CD14-positive monocyte (primary cell): ENCODE data around the gene CBX2. TPM values are rescaled to one million over a fixed set of nuclear protein-coding genes. Genes with fewer than 3 reads are reported as not detected.

Experiments used
- DNase-seq, 3 donors: peaks; one replicate each; pipeline ENCODE4 v3.0.0-alpha.2; 2011 to 2022
- H2AFZ ChIP-seq: 2 replicates; pipeline ENCODE4 v1.6.0; 2012; ENCODE audit warnings: mild to moderate bottlenecking, low read depth, low read length, inconsistent platforms; ENCODE audit not compliant: insufficient read depth, poor library complexity, severe bottlenecking
- H3K27ac ChIP-seq, 2 donors: 1 replicate in 1 of 2; 2 replicates in 1 of 2; pipeline ENCODE4 v1.5.1; 2012 to 2013; ENCODE audit warnings: low read length in 2 of 2, control low read depth in 1 of 2, inconsistent platforms in 1 of 2, low read depth in 1 of 2, mild to moderate bottlenecking in 1 of 2
- H3K27me3 ChIP-seq, 2 donors: one replicate each; pipeline versions ENCODE4 v1.6.0 to v1.6.1; 2011 to 2013; ENCODE audit warnings: low read length in 2 of 2; ENCODE audit not compliant: control insufficient read depth in 2 of 2, insufficient read depth in 2 of 2
- H3K36me3 ChIP-seq, 2 donors: replicated peaks in 1 of 2; 1 replicate in 1 of 2; 2 replicates in 1 of 2; pipeline versions ENCODE4 v1.5.1 to v1.6.1; 2012 to 2013; ENCODE audit warnings: low read length in 2 of 2, control low read depth in 1 of 2, inconsistent platforms in 1 of 2, mild to moderate bottlenecking in 1 of 2; ENCODE audit not compliant: insufficient read depth in 2 of 2, control insufficient read depth in 1 of 2
- H3K4me1 ChIP-seq, 2 donors: 1 replicate in 1 of 2; 2 replicates in 1 of 2; pipeline versions ENCODE4 v1.5.1 to v1.6.1; 2012 to 2013; ENCODE audit warnings: low read length in 2 of 2, control low read depth in 1 of 2, inconsistent platforms in 1 of 2, mild to moderate bottlenecking in 1 of 2, moderate library complexity in 1 of 2; ENCODE audit not compliant: insufficient read depth in 2 of 2, control insufficient read depth in 1 of 2
- H3K4me2 ChIP-seq: replicated peaks from 2 replicates; pipeline ENCODE3; 2012; ENCODE audit warnings: low read length, moderate library complexity, mild to moderate bottlenecking; ENCODE audit not compliant: poor library complexity, severe bottlenecking; ENCODE audit errors: extremely low read depth
- H3K4me3 ChIP-seq, 3 experiments: fragments of 200-600 bp in 1 of 3; sonication (generic) in 1 of 3; replicated peaks in 1 of 3; 1 replicate in 2 of 3; 2 replicates in 1 of 3; pipeline ENCODE4 v1.5.1; 2011 to 2013; ENCODE audit warnings: low read length in 3 of 3, mild to moderate bottlenecking in 3 of 3, control low read depth in 2 of 3, low read depth in 2 of 3, inconsistent platforms in 1 of 3, moderate library complexity in 1 of 3
- H3K79me2 ChIP-seq: 2 replicates; pipeline ENCODE4 v1.6.0; 2012; ENCODE audit warnings: mild to moderate bottlenecking, control low read depth, inconsistent platforms, low read length, moderate library complexity; ENCODE audit not compliant: insufficient read depth
- H3K9ac ChIP-seq: 2 replicates; pipeline ENCODE4 v1.6.0; 2017; ENCODE audit warnings: low read length, mild to moderate bottlenecking; ENCODE audit not compliant: insufficient read depth, poor library complexity, severe bottlenecking
- H3K9me3 ChIP-seq, 2 donors: replicated peaks in 1 of 2; 1 replicate in 1 of 2; 2 replicates in 1 of 2; pipeline versions ENCODE4 v1.5.1 to v1.6.1; 2012 to 2013; ENCODE audit warnings: low read length in 2 of 2, control low read depth in 1 of 2; ENCODE audit not compliant: control insufficient read depth in 1 of 2, insufficient read depth in 1 of 2
- H4K20me1 ChIP-seq: 2 replicates; pipeline ENCODE4 v1.6.0; 2012; ENCODE audit warnings: mild to moderate bottlenecking, low read length, control low read depth, moderate library complexity; ENCODE audit not compliant: insufficient read depth
- H3K27ac Mint-ChIP-seq, 7 donors: one replicate each; pipeline ENCODE4 v1.8.0; 2020; ENCODE audit warnings: mild to moderate bottlenecking in 7 of 7, mixed read lengths in 7 of 7, moderate library complexity in 6 of 7, inconsistent platforms in 2 of 7
- H3K27me3 Mint-ChIP-seq, 3 donors: one replicate each; pipeline ENCODE4 v1.8.0; 2021 to 2022; ENCODE audit warnings: low read depth in 3 of 3, mild to moderate bottlenecking in 3 of 3, mixed read lengths in 3 of 3, moderate library complexity in 3 of 3, inconsistent platforms in 1 of 3
- H3K36me3 Mint-ChIP-seq, 2 donors: one replicate each; pipeline ENCODE4 v1.8.0; 2020; ENCODE audit warnings: mixed read lengths in 2 of 2, inconsistent platforms in 1 of 2, mild to moderate bottlenecking in 1 of 2
- H3K4me1 Mint-ChIP-seq: one replicate; pipeline ENCODE4 v1.8.0; 2020; ENCODE audit warnings: mild to moderate bottlenecking, mixed read lengths
- H3K4me3 Mint-ChIP-seq, 2 donors: one replicate each; pipeline ENCODE4 v1.8.0; 2020; ENCODE audit warnings: mild to moderate bottlenecking in 2 of 2, mixed read lengths in 2 of 2, moderate library complexity in 1 of 2
- H3K9me3 Mint-ChIP-seq, 7 donors: one replicate each; pipeline ENCODE4 v1.8.0; 2020 to 2022; ENCODE audit warnings: mixed read lengths in 7 of 7, mild to moderate bottlenecking in 6 of 7, moderate library complexity in 6 of 7, inconsistent platforms in 2 of 7
- CTCF ChIP-seq: fragments of 200-600 bp; IDR thresholded peaks from one replicate; pipeline ENCODE4 v1.8.0; 2022; ENCODE audit warnings: antibody characterized with exemption, mild to moderate bottlenecking
- WGBS: methylation state at CpG from one replicate; pipeline ENCODE4 v1.1.5; 2013; ENCODE audit warnings: missing lambda C conversion rate; ENCODE audit not compliant: insufficient coverage; 5-methylcytosine and 5-hydroxymethylcytosine counted together
- intact Hi-C, 2 donors: fragments of 100-400 bp; cut with micrococcal nuclease; formaldehyde crosslinking; loops; one replicate each; pipeline versions ENCODE4 v1.15.0 to v1.15.1; 2023
- polyA plus RNA-seq, 3 donors: library from polyadenylated mRNA; depleted of rRNA in 1 of 3; unstranded in 2 of 3; stranded (reverse) in 1 of 3; fragments of 300-500 nt in 2 of 3; fragments of >200 nt in 1 of 3; fragmentation: Illumina TruSeq in 2 of 3; gene quantifications; 1 replicate in 2 of 3; 2 replicates in 1 of 3; pipeline ENCODE4 v1.2.3, GENCODE V29; 2012 to 2021

The CBX2 gene
- polyA plus RNA-seq, 3 donors, result 0.09 to 0.95 TPM; not detected in 1

GRCh38 chr17:79733692-79734070 is 44.3 kb upstream of the CBX2 start:
- H3K27me3 Mint-ChIP-seq, result peaks cover 3 to 12% (median 10%) of the 10 kb centered on the region in 3 donors
- Histone ChIP-seq H3K9me3 (no peaks in the 10 kb centered on the region), H3K27ac (peak overlapping the region in 1 of 2 donors; percentile 66), H2AFZ (peak overlapping the region; percentile 82), H3K27me3 (no peaks in the 10 kb centered on the region), H4K20me1 (no peaks in the 10 kb centered on the region), H3K4me1 (peaks cover 9 to 18% of the 10 kb centered on the region in 2 donors), H3K4me3 (no peak overlapping the region), H3K36me3 (no peaks in the 10 kb centered on the region), H3K9ac (no peak overlapping the region), H3K4me2 (no peak overlapping the region), H3K79me2 (no peaks in the 10 kb centered on the region)
- DNase-seq, result no peak
- H3K9me3 Mint-ChIP-seq, result peaks cover 0 to 2% (median 0%) of the 10 kb centered on the region in 7 donors
- intact Hi-C loops, result no loop called here
- H3K4me3 Mint-ChIP-seq, result no peak overlapping the region
- peaks cover 17% of the 10 kb centered on the region for H3K4me1 Mint-ChIP-seq
- H3K27ac Mint-ChIP-seq, result peak overlapping the region in 2 of 7 donors; percentile 82 to 91
- H3K36me3 Mint-ChIP-seq, result no peaks in the 10 kb centered on the region
- no peak for TF ChIP-seq CTCF
- WGBS, result no CpG with 5 or more reads among the region's 9 CpGs

GRCh38 chr17:79735096-79735495 is 42.9 kb upstream of the CBX2 start:
- no peaks in the 10 kb centered on the region for H3K36me3 ChIP-seq
- no peak overlapping the region for H2AFZ ChIP-seq
- H3K9ac ChIP-seq, result no peak overlapping the region
- H3K4me3 ChIP-seq, result no peak overlapping the region
- H3K79me2 ChIP-seq, result no peaks in the 10 kb centered on the region
- H3K4me2 ChIP-seq, result no peak overlapping the region
- no peaks in the 10 kb centered on the region for H3K9me3 ChIP-seq
- H3K36me3 Mint-ChIP-seq, result no peaks in the 10 kb centered on the region
- peaks cover 0 to 2% (median 0%) of the 10 kb centered on the region in 7 donors for H3K9me3 Mint-ChIP-seq
- peaks cover 15% of the 10 kb centered on the region for H3K4me1 Mint-ChIP-seq
- H3K27me3 ChIP-seq, result peaks cover 0 to 7% of the 10 kb centered on the region in 2 donors
- DNase-seq, result no peak
- H3K27me3 Mint-ChIP-seq, result peaks cover 8 to 25% (median 18%) of the 10 kb centered on the region in 3 donors
- H3K4me3 Mint-ChIP-seq, result no peak overlapping the region
- WGBS, result 94% methylated on average over 30 of the region's 32 CpGs
- TF ChIP-seq CTCF, result no peak
- intact Hi-C loops, result no loop called here
- H4K20me1 ChIP-seq, result no peaks in the 10 kb centered on the region
- H3K27ac ChIP-seq, result no peak overlapping the region
- H3K27ac Mint-ChIP-seq, result peak overlapping the region in 1 of 7 donors; percentile 55
- H3K4me1 ChIP-seq, result peaks cover 9 to 14% of the 10 kb centered on the region in 2 donors
